ENCODE measurements around the gene CARD8.
"Not testable (repeated sequence)": the region's sequence is repeated elsewhere in the genome, so short reads cannot be mapped to it uniquely, and the experiment has no call there.

Gene CARD8
- 168 to 243 reads per million in 2 donors for total RNA-seq

DNA sequence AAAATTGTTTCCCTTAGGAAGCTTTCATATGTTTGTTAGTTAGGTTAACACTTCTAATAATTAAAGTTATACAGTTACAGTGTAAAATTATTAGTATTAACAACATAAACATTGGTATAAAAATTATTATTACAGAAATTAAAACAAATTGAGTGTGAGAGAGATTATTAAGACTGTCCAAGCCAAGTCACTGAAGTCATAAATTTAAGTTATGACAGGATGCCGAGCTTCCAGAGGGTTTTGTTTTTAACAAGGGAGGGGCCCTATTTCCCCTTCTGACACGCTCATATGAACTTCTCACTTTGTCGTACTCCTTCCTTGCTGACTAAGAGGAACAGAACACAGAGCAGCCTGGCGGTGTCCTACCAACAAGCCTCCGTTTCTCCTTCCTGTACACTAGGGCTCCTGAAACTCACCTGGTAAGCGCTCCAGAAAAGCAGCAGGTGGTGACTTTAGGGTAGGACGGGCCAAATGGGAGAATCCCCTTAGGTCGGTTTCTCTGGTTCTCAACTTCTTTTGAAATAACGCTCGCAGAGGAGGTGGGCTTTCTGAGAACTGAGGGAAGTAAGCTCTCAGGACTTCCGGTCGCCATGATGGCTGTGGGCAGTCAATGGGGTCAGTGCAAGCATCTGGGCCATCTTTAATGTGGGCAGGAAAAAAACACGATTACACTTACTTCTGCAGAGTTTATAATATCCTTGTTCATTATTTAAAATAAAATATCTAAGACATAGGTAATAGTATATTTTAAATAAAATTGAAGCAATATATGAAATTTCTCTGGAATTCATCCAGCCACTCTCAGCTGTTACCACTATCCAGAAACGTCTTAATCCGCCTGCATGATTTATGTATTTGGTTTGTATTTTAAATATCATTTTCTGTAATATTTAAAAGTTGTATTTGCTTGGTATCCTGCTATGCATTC, at the start of gene CARD8:
Gene CARD8, minus strand, starts transcription at position 537 of the 928 bp plus-strand sequence. CDS start 14,892 bp downstream, outside the sequence.
- peak; percentile 63 for DNase-seq

DNA sequence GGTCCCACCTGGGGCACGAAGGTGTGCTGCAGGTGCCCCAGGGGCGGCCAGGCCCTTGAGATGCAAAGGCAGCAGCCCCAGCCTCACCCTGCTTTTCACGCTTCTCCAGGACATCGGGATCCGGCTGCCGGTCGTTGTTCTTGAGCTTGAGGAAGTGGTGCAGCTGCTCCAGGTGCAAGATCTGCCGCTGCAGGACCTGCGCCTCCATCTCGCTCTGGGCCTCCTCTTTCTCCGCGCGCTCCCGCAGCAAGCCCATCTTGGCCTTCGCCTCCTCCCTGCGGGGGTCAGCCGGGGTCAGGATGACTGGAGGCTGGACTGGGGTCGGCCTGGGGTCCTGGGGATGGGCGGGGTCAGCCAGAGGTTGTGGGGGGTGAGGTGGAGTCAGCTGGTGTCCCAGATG, 48.2 kb upstream of the CARD8 start:
- DNase-seq, result no peak

GRCh38 chr19:48303367-48303766, 47.7 kb upstream of the CARD8 start:
- DNase-seq, result no peak

GRCh38 chr19:48302600-48302959, 46.9 kb upstream of the CARD8 start:
- no peak for DNase-seq

- DNase-seq, result no peak
Observed at GRCh38 chr19:48301886-48302599, 46.3 kb upstream of the CARD8 start.

GRCh38 chr19:48297975-48298374, 42.3 kb upstream of the CARD8 start:
- no peak for DNase-seq

DNA sequence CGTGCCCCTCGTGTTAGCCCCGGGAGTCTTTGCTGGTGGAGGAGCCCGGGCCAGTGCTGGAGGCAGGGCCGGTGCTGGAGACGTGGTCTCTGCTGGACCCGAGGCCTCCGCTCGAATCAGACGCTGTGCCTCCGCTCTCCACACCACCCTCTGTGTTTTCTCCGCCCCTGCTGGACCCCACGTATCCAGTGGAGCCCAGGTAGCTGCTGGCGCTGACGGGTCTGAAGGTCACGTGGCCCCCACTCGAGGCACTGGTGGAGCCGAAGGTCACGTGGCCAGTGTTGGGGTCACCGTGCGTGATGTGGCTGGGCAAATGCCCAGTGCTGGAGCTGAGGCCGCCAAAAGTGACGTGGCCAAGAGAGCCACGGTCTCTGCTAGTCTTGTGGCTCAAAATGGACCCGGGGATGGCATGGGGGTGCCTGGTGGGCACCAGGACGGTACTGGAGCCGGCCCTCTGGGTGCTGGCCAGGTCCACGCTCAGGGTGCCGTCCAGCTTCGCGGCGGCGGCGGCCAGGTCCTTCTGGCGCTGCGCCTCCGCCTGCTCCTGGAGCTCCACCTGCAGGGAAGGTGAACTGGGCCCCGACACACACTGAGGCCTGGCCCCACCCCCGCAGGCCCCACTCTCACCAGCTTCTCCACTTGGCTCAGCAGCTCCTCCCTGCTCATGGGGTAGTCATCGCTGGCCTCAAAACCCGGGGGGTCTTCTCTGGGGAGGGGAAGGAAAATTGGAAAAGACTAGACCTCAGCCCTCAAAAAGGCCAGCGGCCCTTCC, 41.4 kb upstream of the CARD8 start:
- DNase-seq, result no peak

GRCh38 chr19:48295458-48295857, 39.7 kb upstream of the CARD8 start:
- DNase-seq, result no peak

DNA sequence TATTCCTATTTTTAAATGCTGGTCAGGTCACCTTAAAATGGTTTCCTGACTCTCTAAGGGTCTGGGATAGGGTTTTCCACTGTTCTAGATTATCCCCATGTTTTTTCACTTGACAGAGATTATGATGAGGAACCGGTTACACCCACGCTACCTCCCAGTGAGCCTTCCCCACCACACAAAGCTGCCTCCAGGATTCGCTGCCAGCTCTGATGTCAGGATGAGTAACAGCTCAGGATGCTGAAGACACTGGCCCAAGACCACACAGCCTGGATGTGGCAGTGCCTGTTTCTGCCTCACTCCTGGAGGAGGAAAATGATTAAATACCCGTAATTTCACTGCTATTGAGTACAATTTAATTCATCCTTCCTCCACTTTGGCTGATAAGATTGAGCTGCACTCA, 37.1 kb upstream of the CARD8 start:
- DNase-seq, result no peak

- not testable (repeated sequence) for DNase-seq
Observed at GRCh38 chr19:48291489-48291815, 35.7 kb upstream of the CARD8 start.

DNA sequence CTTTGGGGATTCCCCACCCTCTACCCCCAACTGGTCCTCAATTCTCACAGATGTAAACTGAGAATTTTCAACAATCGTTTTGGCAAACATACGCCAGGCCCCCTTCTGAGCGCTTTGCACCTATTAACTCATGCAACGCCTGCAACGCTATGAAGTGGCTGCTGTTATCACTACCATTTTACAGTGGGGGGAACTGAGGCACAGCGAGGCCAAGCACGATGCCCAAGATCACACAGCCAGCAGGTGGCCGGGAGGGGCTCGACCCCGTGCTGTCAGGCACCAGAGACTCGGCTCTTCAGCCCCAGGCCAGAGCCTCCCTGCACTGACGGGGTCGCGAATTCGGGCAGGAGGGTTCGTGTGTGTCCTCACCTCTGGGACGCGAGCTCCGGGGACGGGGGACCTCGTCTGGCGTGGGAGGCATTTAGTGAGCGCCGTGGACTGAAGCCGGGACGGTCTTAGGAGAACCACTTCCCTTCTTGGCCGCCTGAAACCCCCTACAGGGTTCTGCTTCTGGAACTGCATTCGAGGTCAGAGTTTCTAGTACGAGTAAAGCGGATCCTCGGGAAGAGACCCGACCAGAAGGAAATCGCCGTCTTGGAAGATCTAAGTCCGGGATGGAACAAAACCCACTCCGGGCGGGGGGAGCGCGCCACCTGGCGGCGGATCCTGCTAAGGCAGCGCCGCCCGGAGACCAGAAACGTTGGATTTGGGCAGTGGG, 35.2 kb upstream of the CARD8 start:
- DNase-seq, result peak; percentile 65

DNA sequence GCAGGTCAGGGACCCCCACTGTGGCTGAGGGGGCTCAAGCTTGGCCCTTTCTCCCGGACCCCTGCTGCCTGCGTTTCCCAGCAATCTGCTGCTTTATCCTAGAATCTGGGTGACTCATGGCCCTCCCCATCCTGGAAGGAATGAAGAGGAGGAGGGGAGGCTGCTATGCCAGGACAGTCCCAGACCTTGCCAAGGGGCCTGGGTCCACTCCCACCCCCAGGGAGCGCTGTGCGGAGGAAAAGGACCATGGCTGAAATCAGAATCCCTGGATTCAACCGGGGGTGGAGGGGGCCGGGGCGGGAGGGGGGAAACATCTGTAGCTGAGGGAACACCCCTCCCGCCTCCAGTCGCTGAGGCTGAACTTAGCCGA, 34.7 kb upstream of the CARD8 start:
- DNase-seq, result no peak

- no peak for DNase-seq
Observed at GRCh38 chr19:48287748-48288147, 32.0 kb upstream of the CARD8 start.

- no peak for DNase-seq
Observed at GRCh38 chr19:48284896-48285295, 29.2 kb upstream of the CARD8 start.

- DNase-seq, result no peak
Observed at GRCh38 chr19:48283908-48284307, 28.2 kb upstream of the CARD8 start.

DNA sequence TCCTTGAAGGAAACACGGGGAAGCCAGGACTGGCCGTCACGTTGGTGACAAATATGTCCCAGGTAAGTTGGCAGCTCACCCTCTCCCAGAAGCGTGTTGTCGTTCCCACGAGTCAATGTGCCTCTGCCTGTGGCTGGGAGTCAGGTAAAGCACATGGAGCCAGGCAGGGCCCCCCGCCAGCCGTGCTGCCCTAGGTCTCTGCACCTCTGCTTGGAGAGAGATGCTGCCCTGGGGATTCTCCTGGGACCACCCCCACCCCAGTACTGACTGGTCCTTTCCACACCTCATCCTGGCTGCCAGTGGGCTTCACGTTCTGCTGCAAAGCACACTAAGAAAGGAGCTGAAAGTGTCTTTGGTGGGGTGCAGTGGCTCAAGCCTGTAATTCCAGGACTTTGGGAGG, 24.0 kb upstream of the CARD8 start:
- no peak for DNase-seq

- no peak for DNase-seq
Observed at GRCh38 chr19:48274938-48275337, 19.2 kb upstream of the CARD8 start.

- DNase-seq, result no peak
Observed at GRCh38 chr19:48274173-48274572, 18.5 kb upstream of the CARD8 start.

DNA sequence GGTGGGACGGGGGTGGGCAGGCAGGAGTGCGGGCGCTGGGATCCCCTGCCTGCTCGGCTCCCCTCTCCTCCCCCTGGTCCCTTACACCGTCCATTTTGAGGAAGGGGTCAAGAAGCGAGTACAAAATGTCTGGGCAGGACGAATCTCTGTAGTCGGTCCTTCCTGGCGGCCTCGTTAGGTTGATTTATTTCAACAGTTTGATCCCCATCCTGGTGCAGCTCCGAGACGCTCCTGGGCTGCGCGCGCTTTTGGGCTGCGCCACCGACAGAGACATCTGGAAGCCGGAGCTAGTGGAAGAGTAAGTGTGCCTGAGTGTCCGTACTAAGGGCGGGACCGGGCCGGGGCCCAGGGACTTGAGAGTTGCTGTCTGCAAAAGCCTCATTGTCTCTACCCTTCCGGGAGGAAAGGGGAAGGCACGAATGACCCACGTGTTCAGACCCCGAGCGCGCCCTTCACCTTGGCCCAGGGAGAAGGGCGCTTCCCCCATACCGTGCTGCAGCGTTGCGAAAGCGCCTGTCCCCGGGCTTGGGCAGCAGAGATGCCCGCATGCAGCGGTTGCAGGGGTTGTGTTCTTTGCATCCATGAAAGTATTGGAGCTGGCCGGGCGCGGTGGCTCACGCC, 15.9 kb upstream of the CARD8 start:
- DNase-seq, result no peak

- DNase-seq, result not testable (repeated sequence)
Observed at GRCh38 chr19:48269617-48270026, 13.9 kb upstream of the CARD8 start.

GRCh38 chr19:48265326-48265725, 9.6 kb upstream of the CARD8 start:
- DNase-seq, result not testable (repeated sequence)

DNA sequence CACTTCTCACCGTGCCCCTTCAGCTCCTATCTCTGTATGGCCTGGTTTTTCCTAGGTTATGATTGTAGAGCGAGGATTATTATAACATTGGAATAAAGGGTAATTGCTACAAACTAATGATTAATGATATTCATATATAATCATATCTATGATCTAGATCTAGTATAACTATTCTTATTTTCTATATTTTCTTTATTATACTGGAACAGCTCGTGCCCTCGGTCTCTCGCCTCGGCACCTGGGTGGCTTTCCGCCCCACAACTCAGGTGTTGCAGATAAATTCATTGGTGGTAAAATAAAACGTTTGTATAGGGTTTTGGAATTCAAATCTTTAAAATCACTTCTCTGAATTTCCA, 4.6 kb upstream of the CARD8 start:
- not testable (repeated sequence) for DNase-seq
